A673 (cell line): ENCODE data around the gene PRSS56. TPM values are rescaled to one million over a fixed set of nuclear protein-coding genes. Genes with fewer than 3 reads are reported as not detected.

Experiments used
- BruUV-seq: library from RNA; stranded (reverse); fragments of 400-500 nt; replicated peaks from 2 replicates; lab custom pipeline; 2021; lab: Mats Ljungman, UMichigan
- CTCF ChIA-PET: fragments of 300-600 bp; sonication (Branson Sonifier 250); formaldehyde crosslinking; loops from one replicate; lab custom pipeline; 2022; ENCODE audit warnings: antibody characterized with exemption; lab: Charles Lee
- POLR2A ChIA-PET: fragments of 300-600 bp; sonication (Branson Sonifier 250); formaldehyde crosslinking; loops from one replicate; lab custom pipeline; 2022; ENCODE audit warnings: antibody characterized with exemption; ENCODE audit not compliant: low non-redundant PET; lab: Charles Lee
- DNase-seq: peaks from one replicate; pipeline ENCODE4 v3.0.0-alpha.2; 2015; ENCODE audit warnings: low spot score
- H3K27ac ChIP-seq: fragments of 200-600 bp; sonication (generic); 2 replicates; pipeline ENCODE4 v1.5.1; 2016; ENCODE audit warnings: mixed run types, low read depth, mild to moderate bottlenecking, mixed read lengths, antibody characterized with exemption, low read length; ENCODE audit not compliant: poor library complexity, severe bottlenecking
- H3K27me3 ChIP-seq: fragments of 200-600 bp; sonication (generic); replicated peaks from 2 replicates; pipeline ENCODE4 v1.6.1; 2017; ENCODE audit warnings: mixed run types, low read depth, mild to moderate bottlenecking, mixed read lengths, antibody characterized with exemption, low read length; ENCODE audit not compliant: insufficient read depth, poor library complexity
- H3K36me3 ChIP-seq: fragments of 200-600 bp; sonication (generic); 2 replicates; pipeline ENCODE4 v1.6.1; 2016; ENCODE audit warnings: mixed run types, mild to moderate bottlenecking, mixed read lengths, antibody characterized with exemption, low read length; ENCODE audit not compliant: insufficient read depth, poor library complexity, severe bottlenecking
- H3K4me1 ChIP-seq: fragments of 200-600 bp; sonication (generic); 2 replicates; pipeline ENCODE4 v1.6.1; 2017; ENCODE audit warnings: mixed run types, mild to moderate bottlenecking, mixed read lengths, antibody characterized with exemption, low read length; ENCODE audit not compliant: insufficient read depth, poor library complexity, severe bottlenecking
- H3K4me3 ChIP-seq: fragments of 200-600 bp; sonication (generic); 2 replicates; pipeline ENCODE4 v1.5.1; 2016; ENCODE audit warnings: low read depth, mixed run types, mild to moderate bottlenecking, mixed read lengths, low read length; ENCODE audit not compliant: poor library complexity, severe bottlenecking
- H3K9me3 ChIP-seq: fragments of 200-600 bp; sonication (generic); 2 replicates; pipeline ENCODE4 v1.6.1; 2016; ENCODE audit warnings: mixed run types, low read depth, mild to moderate bottlenecking, mixed read lengths, antibody characterized with exemption, low read length; ENCODE audit not compliant: poor library complexity, severe bottlenecking
- CTCF ChIP-seq: fragments of 300-800, 200-600 bp; sonication (generic); conservative IDR thresholded peaks from 2 replicates; pipeline ENCODE4 v1.5.1; 2017; ENCODE audit warnings: low read depth, mild to moderate bottlenecking, antibody characterized with exemption, low read length, moderate library complexity, mixed read lengths
- EZH2 ChIP-seq: fragments of 200-600 bp; sonication (generic); IDR thresholded peaks from 2 replicates; pipeline ENCODE4 v1.6.1; 2017; ENCODE audit warnings: borderline replicate concordance, low read depth, mild to moderate bottlenecking, mixed read lengths, antibody characterized with exemption, low read length; ENCODE audit not compliant: poor library complexity, severe bottlenecking
- intact Hi-C: fragments of 100-400 bp; cut with micrococcal nuclease; formaldehyde crosslinking; loops from one replicate; pipeline ENCODE4 v1.10.0; 2022; ENCODE audit not compliant: unreplicated experiment
- total RNA-seq: library from RNA; stranded (reverse); gene quantifications from 2 replicates; pipeline ENCODE4 v1.2.3, GENCODE V29; 2021

Gene PRSS56
- total RNA-seq, 1 experiment from 2014 or later: not detected

- Histone ChIP-seq H3K4me1 (no peaks in the 10 kb centered on the region), H3K36me3 (no peaks in the 10 kb centered on the region), H3K9me3 (no peaks in the 10 kb centered on the region), H3K27me3 (peaks cover 35% of the 10 kb centered on the region), H3K4me3 (no peak overlapping the region), H3K27ac (no peak overlapping the region)
- no peak for TF ChIP-seq EZH2
- TF ChIP-seq CTCF: no peak
- intact Hi-C loops: no loop called here
- POLR2A ChIA-PET: no interaction called here
- DNase-seq: no peak
- CTCF ChIA-PET: interaction anchor here (0.6 kb wide), 1 partner anchor 12 kb away, joined by 3 read pairs; no protein-coding TSS in a partner anchor
- BruUV-seq: no TSS peak
Measured at GRCh38 chr2:232482301-232483238, 37.6 kb upstream of the PRSS56 start.

- POLR2A ChIA-PET: no interaction called here
Measured at GRCh38 chr2:232483311-232483922, 36.8 kb upstream of the PRSS56 start.

More at GRCh38 chr2:232483311-232483922, 36.8 kb upstream of the PRSS56 start:
- Histone ChIP-seq H3K4me3 (no peak overlapping the region), H3K27ac (no peak overlapping the region), H3K9me3 (no peaks in the 10 kb centered on the region), H3K27me3 (peaks cover 42% of the 10 kb centered on the region), H3K36me3 (no peaks in the 10 kb centered on the region), H3K4me1 (no peaks in the 10 kb centered on the region)
- TF ChIP-seq EZH2 (no peak), CTCF (no peak)
- BruUV-seq: no TSS peak
- intact Hi-C loops: no loop called here
- DNase-seq: no peak
- CTCF ChIA-PET: interaction anchor here (0.6 kb wide), 1 partner anchor 11 kb away, joined by 3 read pairs; no protein-coding TSS in a partner anchor
